ENCODE data around the gene BAG3. TPM values are rescaled to one million over a fixed set of nuclear protein-coding genes. Genes with fewer than 3 reads are reported as not detected.
A peak's percentile ranks its signal among the peaks of the same experiment; 100 is the strongest.

Gene BAG3
- total RNA-seq, 1 experiment from 2014 or later = 131 TPM

DNA sequence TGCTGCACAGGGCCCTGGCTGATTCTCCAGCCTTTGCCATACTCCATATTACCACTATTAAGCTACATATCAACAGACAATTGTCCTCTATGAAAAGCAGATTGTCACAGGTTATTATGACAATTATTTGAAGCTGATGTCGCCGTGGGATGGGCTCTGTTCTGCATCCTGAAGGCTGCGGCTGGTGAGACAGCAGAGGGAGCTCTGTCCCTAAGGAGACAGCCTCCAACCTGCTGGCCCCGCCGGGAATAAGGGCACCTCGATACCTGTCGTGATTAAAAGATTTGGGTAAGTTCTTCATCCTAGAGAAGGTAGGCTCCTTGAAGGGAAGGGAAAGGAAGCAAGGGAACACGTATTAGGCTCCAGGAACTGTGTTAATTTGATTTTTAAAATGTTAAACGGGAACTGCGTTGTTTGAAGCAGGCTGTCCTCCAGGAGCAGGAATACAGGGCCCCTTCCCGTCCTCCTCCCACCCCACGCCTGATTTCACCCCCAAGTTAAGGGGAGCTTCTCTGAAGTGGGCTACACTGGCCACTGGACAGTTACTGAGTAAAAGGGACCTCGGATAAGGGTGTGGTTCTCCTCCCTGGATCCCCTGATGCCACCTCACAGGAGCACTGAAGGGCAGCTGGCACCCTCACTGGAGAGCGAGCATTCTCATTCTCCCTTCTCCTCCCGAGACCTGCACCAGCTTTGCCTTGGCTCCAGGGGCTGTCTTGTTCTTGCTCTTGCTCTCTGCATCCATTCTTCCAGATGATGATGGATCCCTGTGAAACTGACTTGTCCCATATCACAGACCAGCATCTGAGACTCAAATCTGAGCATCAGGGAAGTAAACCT, 42.6 kb upstream of the BAG3 start:
- no peak for TF ChIP-seq POLR2AphosphoS5 (IDR thresholded peaks at IDR 0.05; ENCODE audit: low read depth, low read length)
- TF ChIP-seq SIN3A (IDR thresholded peaks at IDR 0.05; ENCODE audit: borderline replicate concordance, insufficient read depth, low read depth, low read length) = no peak
- TF ChIP-seq, protein P1, sequence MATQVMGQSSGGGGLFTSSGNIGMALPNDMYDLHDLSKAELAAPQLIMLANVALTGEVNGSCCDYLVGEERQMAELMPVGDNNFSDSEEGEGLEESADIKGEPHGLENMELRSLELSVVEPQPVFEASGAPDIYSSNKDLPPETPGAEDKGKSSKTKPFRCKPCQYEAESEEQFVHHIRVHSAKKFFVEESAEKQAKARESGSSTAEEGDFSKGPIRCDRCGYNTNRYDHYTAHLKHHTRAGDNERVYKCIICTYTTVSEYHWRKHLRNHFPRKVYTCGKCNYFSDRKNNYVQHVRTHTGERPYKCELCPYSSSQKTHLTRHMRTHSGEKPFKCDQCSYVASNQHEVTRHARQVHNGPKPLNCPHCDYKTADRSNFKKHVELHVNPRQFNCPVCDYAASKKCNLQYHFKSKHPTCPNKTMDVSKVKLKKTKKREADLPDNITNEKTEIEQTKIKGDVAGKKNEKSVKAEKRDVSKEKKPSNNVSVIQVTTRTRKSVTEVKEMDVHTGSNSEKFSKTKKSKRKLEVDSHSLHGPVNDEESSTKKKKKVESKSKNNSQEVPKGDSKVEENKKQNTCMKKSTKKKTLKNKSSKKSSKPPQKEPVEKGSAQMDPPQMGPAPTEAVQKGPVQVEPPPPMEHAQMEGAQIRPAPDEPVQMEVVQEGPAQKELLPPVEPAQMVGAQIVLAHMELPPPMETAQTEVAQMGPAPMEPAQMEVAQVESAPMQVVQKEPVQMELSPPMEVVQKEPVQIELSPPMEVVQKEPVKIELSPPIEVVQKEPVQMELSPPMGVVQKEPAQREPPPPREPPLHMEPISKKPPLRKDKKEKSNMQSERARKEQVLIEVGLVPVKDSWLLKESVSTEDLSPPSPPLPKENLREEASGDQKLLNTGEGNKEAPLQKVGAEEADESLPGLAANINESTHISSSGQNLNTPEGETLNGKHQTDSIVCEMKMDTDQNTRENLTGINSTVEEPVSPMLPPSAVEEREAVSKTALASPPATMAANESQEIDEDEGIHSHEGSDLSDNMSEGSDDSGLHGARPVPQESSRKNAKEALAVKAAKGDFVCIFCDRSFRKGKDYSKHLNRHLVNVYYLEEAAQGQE (IDR thresholded peaks at IDR 0.05; ENCODE audit: insufficient read depth in 1 of 2, low read depth in 2 of 2, low read length in 1 of 2) = no peak
- TF ChIP-seq, protein P2, sequence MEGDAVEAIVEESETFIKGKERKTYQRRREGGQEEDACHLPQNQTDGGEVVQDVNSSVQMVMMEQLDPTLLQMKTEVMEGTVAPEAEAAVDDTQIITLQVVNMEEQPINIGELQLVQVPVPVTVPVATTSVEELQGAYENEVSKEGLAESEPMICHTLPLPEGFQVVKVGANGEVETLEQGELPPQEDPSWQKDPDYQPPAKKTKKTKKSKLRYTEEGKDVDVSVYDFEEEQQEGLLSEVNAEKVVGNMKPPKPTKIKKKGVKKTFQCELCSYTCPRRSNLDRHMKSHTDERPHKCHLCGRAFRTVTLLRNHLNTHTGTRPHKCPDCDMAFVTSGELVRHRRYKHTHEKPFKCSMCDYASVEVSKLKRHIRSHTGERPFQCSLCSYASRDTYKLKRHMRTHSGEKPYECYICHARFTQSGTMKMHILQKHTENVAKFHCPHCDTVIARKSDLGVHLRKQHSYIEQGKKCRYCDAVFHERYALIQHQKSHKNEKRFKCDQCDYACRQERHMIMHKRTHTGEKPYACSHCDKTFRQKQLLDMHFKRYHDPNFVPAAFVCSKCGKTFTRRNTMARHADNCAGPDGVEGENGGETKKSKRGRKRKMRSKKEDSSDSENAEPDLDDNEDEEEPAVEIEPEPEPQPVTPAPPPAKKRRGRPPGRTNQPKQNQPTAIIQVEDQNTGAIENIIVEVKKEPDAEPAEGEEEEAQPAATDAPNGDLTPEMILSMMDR (IDR thresholded peaks at IDR 0.05) = peak; percentile 98
- no peak for TF ChIP-seq TCF7L2 (IDR thresholded peaks at IDR 0.05; ENCODE audit: low read depth, low read length)
- ATAC-seq = peak; percentile 98
- POLR2A ChIA-PET = interaction anchor here (0.6 kb wide), 1 partner anchor 117 kb away, joined by 8 read pairs; the partner anchor contains the start of gene INPP5F
- no TSS peak for BruUV-seq (replicated peaks)
- no peaks in the 10 kb centered on the region for H3K36me3 ChIP-seq (ENCODE audit: control insufficient read depth, insufficient read depth, low read length)
- no peaks in the 10 kb centered on the region for H3K9me3 ChIP-seq (ENCODE audit: control insufficient read depth, insufficient read depth, low read depth, low read length)
- peak overlapping the region; percentile 64 for H3K27ac ChIP-seq (ENCODE audit: low read length)
- DNase-seq (ENCODE audit: low read depth, low spot score) = no peak
- CTCF ChIA-PET = interaction anchor here (0.5 to 1.7 kb wide), 14 partner anchors 18 to 471 kb away, joined by 3 to 10 read pairs (median 4); partner anchors contain the start of gene BAG3
- no peaks in the 10 kb centered on the region for H3K27me3 ChIP-seq (ENCODE audit: control insufficient read depth, insufficient read depth, low read length)
- intact Hi-C loops (cut with micrococcal nuclease; ENCODE audit: unreplicated experiment) (loop anchor here (1.0 to 10.0 kb wide), 2 partner anchors 44 to 246 kb away; no protein-coding TSS in a partner anchor), in situ Hi-C loops (cut with HindIII; ENCODE audit: low pct_unique_long_range_greater_than_20kb, low sequenced_read_pairs) (no loop called here)
- peak overlapping the region; percentile 15 to 46; a peak in 3 of 4 replicates for H3K4me3 ChIP-seq (ENCODE audit: low read depth in 2 of 2, low read length in 2 of 2)
- peaks cover 8% of the 10 kb centered on the region; the same call in 1 of the 2 replicates for H3K4me1 ChIP-seq (ENCODE audit: control insufficient read depth, insufficient read depth, low read length)

DNA sequence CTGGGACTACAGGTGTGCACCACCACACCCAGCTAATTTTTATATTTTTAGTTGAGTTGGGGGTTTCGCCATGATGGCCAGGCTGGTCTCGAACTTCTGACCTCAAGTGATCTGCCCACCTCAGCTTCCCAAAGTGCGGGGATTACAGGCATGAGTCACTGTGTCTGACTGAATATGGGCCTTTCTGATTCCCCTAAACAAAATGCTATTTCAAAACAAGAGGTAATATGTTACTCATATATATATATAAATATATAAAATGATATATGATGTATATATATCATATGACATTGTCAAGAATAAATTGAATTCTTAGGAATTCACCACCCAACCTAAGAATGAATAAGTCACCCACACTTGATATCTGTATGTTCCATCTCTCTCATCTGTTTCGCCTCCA, 41.7 kb upstream of the BAG3 start:
- in situ Hi-C loops (cut with HindIII; ENCODE audit: low pct_unique_long_range_greater_than_20kb, low sequenced_read_pairs) = no loop called here

More for the DNA sequence above, 41.7 kb upstream of the BAG3 start:
- Histone ChIP-seq H3K4me3 (ENCODE audit: low read depth in 2 of 2, low read length in 2 of 2) (no peak overlapping the region), H3K36me3 (ENCODE audit: control insufficient read depth, insufficient read depth, low read length) (no peaks in the 10 kb centered on the region), H3K9me3 (ENCODE audit: control insufficient read depth, insufficient read depth, low read depth, low read length) (no peaks in the 10 kb centered on the region), H3K27ac (ENCODE audit: low read length) (no peak overlapping the region), H3K4me1 (ENCODE audit: control insufficient read depth, insufficient read depth, low read length) (peaks cover 8% of the 10 kb centered on the region; the same call in 1 of the 2 replicates), H3K27me3 (ENCODE audit: control insufficient read depth, insufficient read depth, low read length) (no peaks in the 10 kb centered on the region)
- DNase-seq (ENCODE audit: low read depth, low spot score) (no peak), ATAC-seq (no peak)
- no peak for TF ChIP-seq TCF7L2 (IDR thresholded peaks at IDR 0.05; ENCODE audit: low read depth, low read length)
- no peak for TF ChIP-seq POLR2AphosphoS5 (IDR thresholded peaks at IDR 0.05; ENCODE audit: low read depth, low read length)
- TF ChIP-seq, protein P1 (IDR thresholded peaks at IDR 0.05; ENCODE audit: insufficient read depth in 1 of 2, low read depth in 2 of 2, low read length in 1 of 2) = no peak
- TF ChIP-seq, protein P2 (IDR thresholded peaks at IDR 0.05) = no peak
- no TSS peak for BruUV-seq (replicated peaks)
- intact Hi-C loops (cut with micrococcal nuclease; ENCODE audit: unreplicated experiment) = loop anchor here (10.0 kb wide), 1 partner anchor 245 kb away; no protein-coding TSS in a partner anchor
- CTCF ChIA-PET = interaction anchor here (0.7 kb wide), 1 partner anchor 18 kb away, joined by 4 read pairs; no protein-coding TSS in a partner anchor
- POLR2A ChIA-PET = no interaction called here

Data from Panc1 (cell line).